ENCODE results near the gene GNG10. TPM values are rescaled to one million over a fixed set of nuclear protein-coding genes. Genes with fewer than 3 reads are reported as not detected.

The GNG10 gene
- total RNA-seq, 1 donor from 2014 or later: 88.4 TPM

DNA sequence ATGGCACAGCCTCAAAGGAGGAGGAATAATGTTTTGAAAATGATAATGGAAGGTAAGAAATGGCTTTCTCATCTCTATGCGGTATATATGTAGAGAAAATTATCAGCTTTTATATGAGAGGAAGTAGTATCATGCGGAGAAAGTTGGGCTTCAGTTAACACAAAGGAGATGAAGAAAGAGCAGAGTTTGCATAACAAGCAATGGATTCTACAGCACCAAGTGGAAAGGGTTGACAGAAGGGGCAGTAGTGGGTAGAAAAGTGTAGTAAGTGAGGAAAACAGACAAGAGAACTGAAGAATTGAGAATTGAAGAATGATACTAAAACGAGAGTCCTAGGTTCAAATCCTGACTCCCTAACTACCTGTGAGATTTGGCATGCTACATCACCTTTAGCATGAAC is 51.0 kb downstream of the GNG10 start:
- H3K4me3 ChIP-seq (ENCODE audit: low read depth, low read length): no peak overlapping the region
- no peaks in the 10 kb centered on the region for H3K36me3 ChIP-seq (ENCODE audit: control insufficient read depth, insufficient read depth, low read length)
- H3K27me3 ChIP-seq (ENCODE audit: control insufficient read depth, insufficient read depth, low read length): no peaks in the 10 kb centered on the region
- DNase-seq (ENCODE audit: low read depth): no peak
- TF ChIP-seq, protein P1, sequence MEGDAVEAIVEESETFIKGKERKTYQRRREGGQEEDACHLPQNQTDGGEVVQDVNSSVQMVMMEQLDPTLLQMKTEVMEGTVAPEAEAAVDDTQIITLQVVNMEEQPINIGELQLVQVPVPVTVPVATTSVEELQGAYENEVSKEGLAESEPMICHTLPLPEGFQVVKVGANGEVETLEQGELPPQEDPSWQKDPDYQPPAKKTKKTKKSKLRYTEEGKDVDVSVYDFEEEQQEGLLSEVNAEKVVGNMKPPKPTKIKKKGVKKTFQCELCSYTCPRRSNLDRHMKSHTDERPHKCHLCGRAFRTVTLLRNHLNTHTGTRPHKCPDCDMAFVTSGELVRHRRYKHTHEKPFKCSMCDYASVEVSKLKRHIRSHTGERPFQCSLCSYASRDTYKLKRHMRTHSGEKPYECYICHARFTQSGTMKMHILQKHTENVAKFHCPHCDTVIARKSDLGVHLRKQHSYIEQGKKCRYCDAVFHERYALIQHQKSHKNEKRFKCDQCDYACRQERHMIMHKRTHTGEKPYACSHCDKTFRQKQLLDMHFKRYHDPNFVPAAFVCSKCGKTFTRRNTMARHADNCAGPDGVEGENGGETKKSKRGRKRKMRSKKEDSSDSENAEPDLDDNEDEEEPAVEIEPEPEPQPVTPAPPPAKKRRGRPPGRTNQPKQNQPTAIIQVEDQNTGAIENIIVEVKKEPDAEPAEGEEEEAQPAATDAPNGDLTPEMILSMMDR (IDR thresholded peaks at IDR 0.05; ENCODE audit: insufficient read depth, low read length, poor library complexity, severe bottlenecking): no peak

DNA sequence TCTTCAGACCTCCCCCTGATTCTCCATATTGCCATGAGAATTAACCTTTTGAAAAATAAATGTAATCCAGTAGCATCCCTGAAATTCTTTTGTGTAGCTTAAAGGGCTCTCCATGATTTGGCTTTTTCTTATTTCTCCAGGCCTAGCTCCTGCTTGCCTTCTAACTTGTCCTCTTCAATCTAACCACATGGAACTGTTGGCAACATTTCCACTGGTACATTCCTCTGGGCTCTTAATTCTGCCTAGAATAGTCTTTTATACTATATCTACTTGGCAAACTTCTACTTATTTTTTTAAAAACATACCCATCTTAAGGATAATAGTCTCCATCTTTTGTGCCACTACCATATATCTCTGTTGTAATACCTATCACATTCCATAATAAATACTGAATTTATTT is 54.1 kb downstream of the GNG10 start:
- no peaks in the 10 kb centered on the region for H3K36me3 ChIP-seq (ENCODE audit: control insufficient read depth, insufficient read depth, low read length)
- H3K27me3 ChIP-seq (ENCODE audit: control insufficient read depth, insufficient read depth, low read length): no peaks in the 10 kb centered on the region
- DNase-seq (ENCODE audit: low read depth): no peak
- TF ChIP-seq, protein P1 (IDR thresholded peaks at IDR 0.05; ENCODE audit: insufficient read depth, low read length, poor library complexity, severe bottlenecking): no peak
- H3K4me3 ChIP-seq (ENCODE audit: low read depth, low read length): no peak overlapping the region

DNA sequence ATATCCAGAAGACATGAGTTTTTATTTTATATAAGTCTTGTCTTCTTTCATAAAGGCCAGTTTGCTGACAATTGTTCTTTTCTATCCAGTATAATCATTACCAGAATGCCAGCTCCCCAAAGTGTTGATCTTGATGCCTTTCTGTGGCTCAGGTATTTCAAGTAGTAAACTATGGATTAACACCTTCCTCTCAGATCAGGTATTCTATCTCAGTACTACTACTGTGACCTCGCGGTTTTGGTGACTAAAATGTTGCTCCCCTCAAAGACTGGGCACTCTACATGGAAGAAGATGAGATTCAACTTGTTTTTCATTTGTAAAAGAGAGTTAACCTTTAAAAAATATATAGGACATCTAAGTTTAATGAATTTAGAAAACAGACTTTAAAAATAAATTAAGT is 58.1 kb downstream of the GNG10 start:
- Histone ChIP-seq H3K4me3 (ENCODE audit: low read depth, low read length) (no peak overlapping the region), H3K36me3 (ENCODE audit: control insufficient read depth, insufficient read depth, low read length) (no peaks in the 10 kb centered on the region), H3K27me3 (ENCODE audit: control insufficient read depth, insufficient read depth, low read length) (no peaks in the 10 kb centered on the region)
- TF ChIP-seq, protein P1 (IDR thresholded peaks at IDR 0.05; ENCODE audit: insufficient read depth, low read length, poor library complexity, severe bottlenecking): no peak
- no peak for DNase-seq (ENCODE audit: low read depth)

Other genes with a start within 250 kb of the GNG10 start
- 67.0 and 70.2 TPM in 2 replicates for gene ECPAS, start 177.2 kb upstream of the GNG10 start, total RNA-seq
- gene ZNF483, start 136.4 kb upstream of the GNG10 start, total RNA-seq: 4.2 and 5.2 TPM in 2 replicates
- gene PTGR1, start 62.0 kb upstream of the GNG10 start, total RNA-seq: 52.2 and 59.9 TPM in 2 replicates
- 5.7 and 8.1 TPM in 2 replicates for gene DNAJC25, start 30.3 kb upstream of the GNG10 start, total RNA-seq
- gene SHOC1, start 133.3 kb downstream of the GNG10 start, total RNA-seq: not detected in 2 replicates
- 158 and 172 TPM in 2 replicates for gene UGCG, start 235.2 kb downstream of the GNG10 start, total RNA-seq